Mammary epithelial cell (primary cell): ENCODE measurements around the gene GATA6.
"Not testable (repeated sequence)": the region's sequence is repeated elsewhere in the genome, so short reads cannot be mapped to it uniquely, and the experiment has no call there.

Experiments
- EZH2 ChIP-seq: IDR thresholded peaks from 2 replicates; pipeline ENCODE4 v1.6.1; 2012; ENCODE audit warnings: low read length, inconsistent platforms, borderline replicate concordance
- TF ChIP-seq, protein P1 (sequence below), 2 donors: IDR thresholded peaks in 1 of 2; conservative IDR thresholded peaks in 1 of 2; 2 replicates each; pipeline ENCODE4 v1.5.1; 2011 to 2012; ENCODE audit warnings: inconsistent platforms in 2 of 2, low read length in 2 of 2, mild to moderate bottlenecking in 2 of 2, control low read depth in 1 of 2, low read depth in 1 of 2; ENCODE audit not compliant: insufficient read depth in 1 of 2; ENCODE audit errors: extremely low read depth in 1 of 2

- TF ChIP-seq, protein P1, sequence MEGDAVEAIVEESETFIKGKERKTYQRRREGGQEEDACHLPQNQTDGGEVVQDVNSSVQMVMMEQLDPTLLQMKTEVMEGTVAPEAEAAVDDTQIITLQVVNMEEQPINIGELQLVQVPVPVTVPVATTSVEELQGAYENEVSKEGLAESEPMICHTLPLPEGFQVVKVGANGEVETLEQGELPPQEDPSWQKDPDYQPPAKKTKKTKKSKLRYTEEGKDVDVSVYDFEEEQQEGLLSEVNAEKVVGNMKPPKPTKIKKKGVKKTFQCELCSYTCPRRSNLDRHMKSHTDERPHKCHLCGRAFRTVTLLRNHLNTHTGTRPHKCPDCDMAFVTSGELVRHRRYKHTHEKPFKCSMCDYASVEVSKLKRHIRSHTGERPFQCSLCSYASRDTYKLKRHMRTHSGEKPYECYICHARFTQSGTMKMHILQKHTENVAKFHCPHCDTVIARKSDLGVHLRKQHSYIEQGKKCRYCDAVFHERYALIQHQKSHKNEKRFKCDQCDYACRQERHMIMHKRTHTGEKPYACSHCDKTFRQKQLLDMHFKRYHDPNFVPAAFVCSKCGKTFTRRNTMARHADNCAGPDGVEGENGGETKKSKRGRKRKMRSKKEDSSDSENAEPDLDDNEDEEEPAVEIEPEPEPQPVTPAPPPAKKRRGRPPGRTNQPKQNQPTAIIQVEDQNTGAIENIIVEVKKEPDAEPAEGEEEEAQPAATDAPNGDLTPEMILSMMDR (conservative IDR thresholded peaks at IDR 0.05 in 1 of 2, IDR thresholded peaks at IDR 0.05 in 1 of 2; ENCODE audit: extremely low read depth in 1 of 2, insufficient read depth in 1 of 2, low read depth in 1 of 2, low read length in 2 of 2): not testable (repeated sequence)
- TF ChIP-seq EZH2: not testable (repeated sequence)
Observed at GRCh38 chr18:22220585-22220984, 51.2 kb downstream of the GATA6 start.
